Measurements from ENCODE around the gene NUP210.
"Not testable (repeated sequence)": the region's sequence is repeated elsewhere in the genome, so short reads cannot be mapped to it uniquely, and the experiment has no call there.

The NUP210 gene

GRCh38 chr3:13429631-13430291, 9.6 kb upstream of the NUP210 start:
- DNase-seq = no peak

- not testable (repeated sequence) for DNase-seq
Measured at GRCh38 chr3:13428678-13429077, 8.6 kb upstream of the NUP210 start.

DNA sequence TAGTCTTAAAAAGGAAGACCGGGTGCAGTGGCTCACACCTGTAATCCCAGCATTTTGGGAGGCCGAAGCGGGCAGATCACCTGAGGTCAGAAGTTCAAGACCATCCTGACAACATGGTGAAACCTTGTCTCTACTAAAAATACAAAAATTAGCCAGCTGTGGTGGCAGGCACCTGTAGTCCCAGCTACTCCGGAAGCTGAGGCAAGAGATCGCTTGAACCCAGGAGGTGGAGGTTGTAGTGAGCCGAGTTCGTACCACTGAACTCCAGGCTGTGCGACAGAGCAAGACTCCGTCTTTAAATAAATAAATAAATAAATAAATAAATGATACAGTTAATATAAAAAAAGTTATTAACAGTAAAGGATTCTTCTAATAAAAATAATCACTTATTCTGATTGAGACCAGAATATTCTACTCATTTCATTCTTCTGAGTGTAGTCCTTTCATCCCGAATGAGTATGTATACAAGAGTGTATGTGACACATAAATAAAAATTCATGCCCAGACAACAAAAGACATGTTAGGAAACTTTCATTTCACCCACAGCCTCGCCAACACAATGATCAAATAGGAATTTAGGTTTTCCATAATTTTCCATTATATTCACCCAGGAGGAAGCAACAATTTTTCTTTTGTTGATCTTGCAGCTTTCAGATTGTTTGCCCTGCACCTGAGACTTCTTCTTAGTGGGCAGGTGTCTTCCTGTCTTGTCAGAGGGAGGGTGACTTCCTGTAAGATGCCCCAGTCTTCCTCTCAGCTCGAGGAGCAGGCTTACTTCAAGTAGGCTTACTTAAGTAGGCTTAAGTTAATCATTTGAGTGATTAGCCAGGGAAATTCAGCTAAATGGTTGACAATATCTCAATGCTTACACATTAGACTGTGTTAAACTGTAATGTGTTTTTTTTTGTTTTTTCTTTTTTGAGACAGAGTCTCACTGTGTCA, 7.8 kb upstream of the NUP210 start:
- no peak for DNase-seq

GRCh38 chr3:13426591-13426990, 6.5 kb upstream of the NUP210 start:
- no peak for DNase-seq

GRCh38 chr3:13425689-13426088, 5.6 kb upstream of the NUP210 start:
- DNase-seq = peak; percentile 52

DNA sequence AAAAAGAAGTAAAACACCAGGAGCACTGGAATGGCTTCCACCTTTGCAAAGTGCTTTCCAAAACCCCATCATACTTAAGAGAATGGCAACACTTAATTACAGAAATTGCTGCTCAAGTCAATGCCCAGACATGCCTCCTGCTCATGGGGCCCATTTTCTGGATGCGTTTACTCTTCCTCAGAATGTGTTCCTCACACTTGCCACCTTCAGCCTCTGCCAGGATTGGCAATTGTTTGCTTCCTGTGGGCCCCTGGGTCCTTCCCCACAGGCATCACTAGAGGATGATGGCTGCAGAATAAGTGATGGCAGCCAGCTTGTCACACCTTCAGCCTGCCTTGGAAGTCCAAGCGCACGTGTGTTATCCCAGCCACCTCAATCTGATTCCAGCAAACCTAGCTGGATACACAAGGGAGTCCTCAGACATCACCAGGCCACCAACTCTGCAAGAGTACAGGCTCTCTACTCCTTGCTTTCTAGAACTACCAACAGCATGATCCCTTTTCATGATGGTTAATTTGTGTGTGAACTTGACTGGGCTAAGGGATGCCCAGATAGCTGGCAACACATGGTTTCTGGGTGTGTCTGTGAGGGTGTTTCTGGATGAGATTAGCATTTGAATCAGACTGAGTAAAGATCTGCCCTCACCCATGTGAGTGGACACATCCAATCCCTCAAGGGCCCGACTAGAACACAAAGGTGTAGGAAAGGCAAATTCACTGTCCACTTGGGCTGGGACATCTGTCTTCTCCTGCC, 4.9 kb upstream of the NUP210 start:
- peak; percentile 42 for DNase-seq

- DNase-seq = peak; percentile 81
Measured at GRCh38 chr3:13424141-13424844, 4.2 kb upstream of the NUP210 start.

GRCh38 chr3:13420831-13421765, 976 bp upstream of the NUP210 start:
- DNase-seq = peak; percentile 68

DNA sequence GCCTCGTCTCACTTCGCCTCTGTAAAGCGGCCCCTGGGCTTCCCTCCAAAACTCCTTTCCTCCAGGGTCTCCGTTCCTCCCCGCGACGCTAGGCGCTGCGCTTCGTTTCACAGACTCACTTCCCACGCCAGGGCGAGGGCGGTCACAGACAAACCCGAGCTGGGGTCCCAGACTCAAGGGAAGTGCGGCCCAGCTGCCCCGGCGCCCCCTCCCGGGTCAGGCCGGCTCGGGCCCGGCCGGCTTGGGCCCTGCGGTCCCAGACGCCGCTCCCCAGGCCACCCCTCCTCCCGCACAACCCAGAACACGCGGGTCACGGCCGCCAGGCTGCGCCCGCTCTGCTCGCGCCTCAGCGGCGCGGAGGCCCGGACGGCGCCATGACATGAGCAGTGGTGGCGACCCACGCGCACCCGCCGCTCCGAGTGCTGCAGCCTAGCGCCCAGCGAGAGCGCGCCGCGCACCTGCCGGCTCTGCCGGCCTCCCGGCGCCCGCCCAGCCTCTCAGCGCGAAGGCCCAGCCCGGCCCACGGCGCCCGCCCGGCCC, 547 bp downstream of the NUP210 start:
- DNase-seq = peak; percentile 71

- DNase-seq = no peak
Measured at GRCh38 chr3:13417166-13417947, 2.8 kb downstream of the NUP210 start.

GRCh38 chr3:13415997-13416793, 3.9 kb downstream of the NUP210 start:
- no peak for DNase-seq

- DNase-seq = no peak
Measured at GRCh38 chr3:13415236-13415986, 4.7 kb downstream of the NUP210 start.

GRCh38 chr3:13414040-13414729, 5.9 kb downstream of the NUP210 start:
- peak; percentile 98 for DNase-seq

- DNase-seq = no peak
Measured at GRCh38 chr3:13411186-13411860, 8.8 kb downstream of the NUP210 start.

DNA sequence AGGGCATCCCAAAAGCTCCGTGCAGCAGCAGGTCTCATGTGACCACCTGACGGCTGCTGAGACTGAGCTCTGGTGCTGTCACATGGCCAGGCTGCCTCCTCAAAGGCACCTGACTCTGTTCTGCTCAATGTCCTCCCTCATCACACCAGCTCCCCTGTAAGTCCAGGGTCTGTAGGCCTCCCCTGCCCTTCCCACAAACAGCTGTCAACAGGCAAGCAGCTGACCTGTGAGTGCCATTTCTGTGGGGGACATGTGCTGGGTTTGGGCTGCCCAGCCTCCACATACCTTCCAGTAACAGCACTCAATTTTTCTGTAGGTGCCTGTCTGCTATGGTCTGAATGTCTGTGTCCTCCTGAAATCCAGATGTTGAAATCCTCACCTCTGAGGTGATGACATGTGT, 11.2 kb downstream of the NUP210 start:
- no peak for DNase-seq

DNA sequence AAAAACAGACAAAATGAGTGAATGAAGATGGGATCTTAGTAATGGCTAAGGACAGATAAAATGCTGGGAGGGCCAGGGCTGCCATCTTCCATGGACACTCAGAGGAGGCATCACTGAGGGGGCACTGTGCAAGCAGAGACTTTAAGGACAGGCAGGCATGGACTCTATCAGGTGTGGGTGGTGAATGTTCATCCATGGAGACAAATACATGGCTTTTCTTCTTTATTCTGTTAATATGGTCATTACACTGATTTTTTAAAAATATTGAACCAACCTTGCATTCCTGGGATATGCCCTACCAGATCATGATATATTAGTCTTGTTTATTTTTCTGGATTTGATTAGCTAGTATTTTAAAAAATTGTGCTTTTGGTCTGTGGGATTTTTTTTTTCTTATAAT, 12.2 kb downstream of the NUP210 start:
- DNase-seq = no peak

- no peak for DNase-seq
Measured at GRCh38 chr3:13407475-13407874, 12.6 kb downstream of the NUP210 start.

DNA sequence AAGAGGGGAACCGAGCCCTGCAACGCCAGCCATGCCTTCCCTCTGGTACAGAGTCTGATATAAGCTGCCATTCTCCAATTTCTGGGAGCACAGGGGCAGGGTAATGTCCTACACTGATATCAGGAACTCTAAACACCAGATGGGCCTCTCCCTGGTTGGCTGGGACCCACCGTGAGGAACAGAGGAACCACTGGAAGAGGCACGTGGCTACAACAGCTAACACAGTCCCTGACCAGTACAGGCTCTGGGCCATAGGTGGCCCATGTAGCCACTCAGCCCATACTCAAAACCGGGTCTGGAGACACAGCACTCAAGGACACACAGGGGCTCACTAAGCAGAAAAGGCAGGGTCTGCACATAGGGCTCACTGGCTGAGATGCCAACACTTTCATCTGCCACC, 13.9 kb downstream of the NUP210 start:
- peak; percentile 63 for DNase-seq
